K562 (cell line): ENCODE data around the gene FSTL4. TPM values are rescaled to one million over a fixed set of nuclear protein-coding genes. Genes with fewer than 3 reads are reported as not detected.
A peak's percentile ranks its signal among the peaks of the same experiment; 100 is the strongest.

Source experiments
- ATAC-seq: fragments of 200-7000 bp; cut with Tn5 transposase; 3 replicates; pipeline ENCODE4 v1.9.1; 2020; ENCODE audit warnings: moderate library complexity
- BruUV-seq: library from RNA; stranded (reverse); fragments of 400-500 nt; replicated peaks from 2 replicates; lab custom pipeline; 2021; lab: Mats Ljungman, UMichigan
- CTCF ChIA-PET: fragments of 300-600 bp; formaldehyde crosslinking; extraction: SDS; loops from one replicate; lab custom pipeline; 2021; ENCODE audit warnings: low intra/inter-chr PET ratio; lab: Yijun Ruan, JAX
- POLR2A ChIA-PET: fragments of 300-600, 350-650 bp; sonication (Branson Sonifier 250); formaldehyde crosslinking; extraction: SDS; loops from one replicate; lab custom pipeline; 2021; ENCODE audit warnings: antibody characterized with exemption, inconsistent platforms; lab: Yijun Ruan, JAX
- DNase-seq, 4 experiments: peaks; one replicate each; pipeline versions ENCODE4 v3.0.0 to v3.0.0-alpha.2; 2011 to 2018; ENCODE audit warnings: low spot score in 3 of 4, mixed read lengths in 3 of 4; ENCODE audit errors: extremely low read depth in 1 of 4
- FAIRE-seq: peaks from 2 replicates; lab custom pipeline; 2011; peaks lifted over from hg19 to GRCh38; lab: Jason Lieb, UNC
- H2AFZ ChIP-seq: 2 replicates; pipeline ENCODE4 v1.6.0; 2011; ENCODE audit warnings: low read depth, low read length, control low read depth, inconsistent platforms
- H3K27ac ChIP-seq: fragments of 200-600 bp; 3 replicates; pipeline ENCODE4 v1.8.0; 2011; ENCODE audit warnings: low read depth, mild to moderate bottlenecking, control low read depth, inconsistent platforms, low read length, moderate library complexity, mixed read lengths; ENCODE audit errors: extremely low read depth
- H3K27me3 ChIP-seq, 2 experiments: fragments of 300-600 bp in 1 of 2; 2 replicates in 1 of 2; 3 replicates in 1 of 2; pipeline versions ENCODE4 v1.6.0 to v1.8.0; 2011; ENCODE audit warnings: inconsistent platforms in 2 of 2, low read length in 2 of 2, mild to moderate bottlenecking in 1 of 2, mixed read lengths in 1 of 2, moderate library complexity in 1 of 2; ENCODE audit not compliant: control insufficient read depth in 2 of 2, insufficient read depth in 2 of 2
- H3K36me3 ChIP-seq: fragments of 300-600 bp; 3 replicates; pipeline ENCODE4 v1.8.0; 2011; ENCODE audit warnings: mild to moderate bottlenecking, low read length, inconsistent platforms; ENCODE audit not compliant: control insufficient read depth, insufficient read depth
- H3K4me1 ChIP-seq, 2 experiments: fragments of 200-600 bp in 1 of 2; replicated peaks in 1 of 2; 2 replicates in 1 of 2; 3 replicates in 1 of 2; pipeline versions ENCODE4 v1.5.1 to v1.8.0; 2011; ENCODE audit warnings: inconsistent platforms in 2 of 2, low read length in 2 of 2, mild to moderate bottlenecking in 1 of 2, mixed read lengths in 1 of 2, moderate library complexity in 1 of 2; ENCODE audit not compliant: control insufficient read depth in 2 of 2, insufficient read depth in 2 of 2
- H3K4me2 ChIP-seq: 2 replicates; pipeline ENCODE4 v1.6.1; 2011; ENCODE audit warnings: low read length, control low read depth, inconsistent platforms, mixed read lengths; ENCODE audit not compliant: insufficient read depth
- H3K4me3 ChIP-seq: fragments of 200-600 bp; sonication (generic), shearing (Covaris generic); 2 replicates; pipeline ENCODE4 v1.5.1; 2016; ENCODE audit warnings: control low read depth, inconsistent platforms
- H3K79me2 ChIP-seq: fragments of 200-600 bp; 3 replicates; pipeline ENCODE4 v1.8.0; 2011; ENCODE audit warnings: low read length, inconsistent platforms; ENCODE audit not compliant: control insufficient read depth, insufficient read depth
- H3K9ac ChIP-seq, 2 experiments: 2 replicates each; pipeline versions ENCODE4 v1.6.0 to v1.6.1; 2011; ENCODE audit warnings: low read depth in 2 of 2, low read length in 2 of 2, control low read depth in 1 of 2, inconsistent platforms in 1 of 2, mild to moderate bottlenecking in 1 of 2, mixed read lengths in 1 of 2; ENCODE audit not compliant: insufficient read depth in 1 of 2
- H3K9me1 ChIP-seq: one replicate; pipeline ENCODE4 v1.6.0; 2011; ENCODE audit warnings: inconsistent platforms, mild to moderate bottlenecking, low read length, moderate library complexity; ENCODE audit not compliant: control insufficient read depth, insufficient read depth
- H3K9me3 ChIP-seq: replicated peaks from 2 replicates; pipeline ENCODE4 v1.5.1; 2011; ENCODE audit warnings: low read depth, low read length, inconsistent platforms; ENCODE audit not compliant: control insufficient read depth, insufficient read depth
- H4K20me1 ChIP-seq: replicated peaks from 2 replicates; pipeline ENCODE4 v1.6.1; 2011; ENCODE audit warnings: low read length, inconsistent platforms, mixed read lengths; ENCODE audit not compliant: control insufficient read depth, insufficient read depth
- CHD1 ChIP-seq: fragments of 200-600 bp; sonication (generic); IDR thresholded peaks from one replicate; pipeline ENCODE4 v1.6.1; 2012; ENCODE audit warnings: mild to moderate bottlenecking, moderate library complexity, low read length, inconsistent platforms
- EP300 ChIP-seq: IDR thresholded peaks from 2 replicates; pipeline ENCODE4 v1.6.1; 2012; ENCODE audit warnings: low read length, improper control_type of control experiment
- MTA2 ChIP-seq: fragments of 450-650 bp; IDR thresholded peaks from 2 replicates; pipeline ENCODE4 v1.6.1; 2016; ENCODE audit warnings: low read depth
- MYNN ChIP-seq, 2 experiments: sonication (generic); formaldehyde crosslinking in 1 of 2; IDR thresholded peaks; 2 replicates each; pipeline versions ENCODE4 v1.5.0 to v1.6.1; 2016 to 2020; ENCODE audit warnings: antibody characterized with exemption in 1 of 2, missing genetic modification reagents in 1 of 2
- RFX1 ChIP-seq: fragments of 450-650 bp; IDR thresholded peaks from 2 replicates; pipeline ENCODE4 v1.6.1; 2016; ENCODE audit warnings: mild to moderate bottlenecking, moderate library complexity
- U2AF1 ChIP-seq: fragments of 200-400 bp; formaldehyde crosslinking; optimal IDR thresholded peaks from 2 replicates; pipeline ENCODE3; 2017; ENCODE audit warnings: mild to moderate bottlenecking, low read depth, low read length, moderate library complexity
- ZNF146 ChIP-seq: IDR thresholded peaks from one replicate; pipeline ENCODE4 v1.6.1; 2018; ENCODE audit warnings: missing compliant biosample characterization; ENCODE audit not compliant: unreplicated experiment
- WGBS: fragments of 100-300 bp; shearing (Covaris generic); methylation state at CpG from one replicate; pipeline ENCODE4 v1.1.6; 2016; ENCODE audit warnings: low coverage, mixed read lengths; ENCODE audit not compliant: insufficient coverage; ENCODE audit errors: missing lambda C conversion rate; 5-methylcytosine and 5-hydroxymethylcytosine counted together
- in situ Hi-C: fragments of 300-500 bp; cut with MboI; formaldehyde crosslinking; loops from 4 replicates; pipeline ENCODE4 v1.15.0; 2018; ENCODE audit warnings: inconsistent platforms, mixed read lengths
- intact Hi-C: fragments of 100-400 bp; cut with micrococcal nuclease; formaldehyde crosslinking; loops from 2 replicates; pipeline ENCODE4 v1.14.2; 2022
- polyA plus RNA-seq, 8 experiments: library from polyadenylated mRNA; depleted of rRNA in 4 of 8; stranded (reverse) in 5 of 8; unstranded in 3 of 8; fragments of >200 nt; fragmentation: Nextera tagmentation in 2 of 8; fragmentation: Illumina TruSeq in 1 of 8; extraction: Ambion mirVana in 2 of 8; extraction: Trizol in 1 of 8; gene quantifications; 2 replicates each; pipeline versions ENCODE4 v1.2.1 to v1.2.3, GENCODE V29; 2011 to 2014; ENCODE audit warnings: inconsistent platforms in 1 of 8, missing spikeins in 1 of 8
- total RNA-seq, 7 experiments: library from RNA; depleted of rRNA in 6 of 7; stranded (reverse); fragments of >200 nt in 6 of 7; fragmentation: Illumina TruSeq in 2 of 7; extraction: Trizol in 2 of 7; gene quantifications; 2 replicates each; pipeline versions ENCODE4 v1.2.1 to v1.2.3, GENCODE V29; 2011 to 2021; ENCODE audit warnings: low replicate concordance in 1 of 7
- TF ChIP-seq, protein P1 (sequence below): sonication (generic); formaldehyde crosslinking; IDR thresholded peaks from 2 replicates; pipeline ENCODE4 v1.8.1; 2023; ENCODE audit warnings: mild to moderate bottlenecking, missing genetic modification reagents
- TF ChIP-seq, protein P2 (sequence below): fragments of 250-450 bp; sonication (Bioruptor Pico); IDR thresholded peaks from 2 replicates; pipeline ENCODE4 v1.9.0; 2021; ENCODE audit warnings: mild to moderate bottlenecking
- TF ChIP-seq, protein P3 (sequence below): fragments of 250-450 bp; sonication (Bioruptor Pico); IDR thresholded peaks from 2 replicates; pipeline ENCODE4 v1.8.0; 2022; ENCODE audit warnings: moderate library complexity, mild to moderate bottlenecking, inconsistent platforms
- TF ChIP-seq, protein P4 (sequence below): conservative IDR thresholded peaks from 2 replicates; pipeline ENCODE4 v1.6.1; 2011; ENCODE audit warnings: low read depth, mild to moderate bottlenecking, low read length; ENCODE audit not compliant: control insufficient read depth

The FSTL4 gene
- total and polyA plus RNA-seq, 9 of the 15 experiments (the other 6 are each of a cell fraction or from before 2014, with no cell fraction given) = 0.08 to 0.18 (median 0.10) TPM; not detected in 5

DNA sequence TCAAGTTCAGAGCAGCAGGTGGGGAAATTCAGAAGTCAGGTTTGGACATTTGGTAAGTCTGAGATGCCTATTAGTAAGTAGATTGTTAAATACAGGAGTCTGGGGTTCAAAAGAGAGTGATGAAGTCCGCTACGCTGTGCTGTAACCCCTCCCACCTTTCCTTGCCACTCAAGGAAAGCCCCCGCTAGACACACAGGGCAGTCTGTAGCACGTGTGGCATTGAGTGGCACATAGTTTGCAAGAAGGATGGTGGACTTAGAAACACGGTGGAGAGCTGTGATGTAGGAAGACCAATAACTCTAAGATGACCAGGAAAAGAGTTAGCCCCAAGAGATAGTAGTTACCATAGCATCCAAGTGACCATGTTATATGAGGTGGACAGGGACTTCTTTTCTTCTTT lies 44.7 kb upstream of the FSTL4 start:
- Histone ChIP-seq H3K9me3 (no peaks in the 10 kb centered on the region), H4K20me1 (no peaks in the 10 kb centered on the region; the same call in 1 of the 2 replicates), H3K36me3 (no peaks in the 10 kb centered on the region), H3K9me1 (no peaks in the 10 kb centered on the region), H3K9ac (no peak overlapping the region), H3K79me2 (no peaks in the 10 kb centered on the region), H3K4me2 (no peak overlapping the region), H3K27me3 (peaks cover 0 to 9% of the 10 kb centered on the region in 2 experiments; a peak in 3 of 5 replicates), H3K27ac (no peak overlapping the region)
- intact Hi-C loops = no loop called here
- no TSS peak for BruUV-seq
- POLR2A ChIA-PET = no interaction called here
- WGBS = 0% methylated on average over 5 of the region's 5 CpGs
- CTCF ChIA-PET = no interaction called here
- FAIRE-seq (no peak), ATAC-seq (no peak), DNase-seq (no peak)
- TF ChIP-seq MYNN (IDR thresholded peaks at IDR 0.05) = 0 out of 2 replicates have a peak, but pooled peaks have one; percentile 28
- no peak for TF ChIP-seq MYNN (CRISPR knock-in tag; IDR thresholded peaks at IDR 0.05)
- peak; percentile 23; the same call in 1 of the 2 replicates for TF ChIP-seq RFX1
- TF ChIP-seq CHD1 = no peak
- TF ChIP-seq, all 486 proteins: peak for 2
- no peaks in the 10 kb centered on the region for H3K4me1 ChIP-seq
- no peak overlapping the region for H3K4me3 ChIP-seq
- in situ Hi-C loops = no loop called here
- H2AFZ ChIP-seq = no peak overlapping the region

DNA sequence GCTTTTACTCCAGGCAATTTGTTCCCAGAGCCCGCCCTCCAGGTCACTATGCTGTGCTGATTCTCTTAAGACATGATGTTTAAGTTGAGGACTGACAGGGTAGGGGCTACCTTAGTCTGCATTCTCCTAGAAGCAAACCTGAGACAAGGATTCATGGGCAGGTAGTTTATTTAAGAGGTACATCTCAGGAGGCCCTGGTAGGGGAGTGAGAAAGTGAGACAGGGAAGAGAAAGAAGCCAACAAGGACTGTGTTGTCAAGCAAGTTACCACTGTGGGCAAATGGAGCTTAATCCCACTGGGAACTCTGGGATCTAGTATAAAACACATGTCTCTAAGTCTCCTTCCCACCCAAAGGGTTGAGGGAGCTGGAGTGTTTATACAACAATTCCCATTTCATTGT lies 43.6 kb upstream of the FSTL4 start:
- FAIRE-seq = no peak
- no peak for TF ChIP-seq ZNF146 (CRISPR knock-in tag)
- TF ChIP-seq, protein P1, sequence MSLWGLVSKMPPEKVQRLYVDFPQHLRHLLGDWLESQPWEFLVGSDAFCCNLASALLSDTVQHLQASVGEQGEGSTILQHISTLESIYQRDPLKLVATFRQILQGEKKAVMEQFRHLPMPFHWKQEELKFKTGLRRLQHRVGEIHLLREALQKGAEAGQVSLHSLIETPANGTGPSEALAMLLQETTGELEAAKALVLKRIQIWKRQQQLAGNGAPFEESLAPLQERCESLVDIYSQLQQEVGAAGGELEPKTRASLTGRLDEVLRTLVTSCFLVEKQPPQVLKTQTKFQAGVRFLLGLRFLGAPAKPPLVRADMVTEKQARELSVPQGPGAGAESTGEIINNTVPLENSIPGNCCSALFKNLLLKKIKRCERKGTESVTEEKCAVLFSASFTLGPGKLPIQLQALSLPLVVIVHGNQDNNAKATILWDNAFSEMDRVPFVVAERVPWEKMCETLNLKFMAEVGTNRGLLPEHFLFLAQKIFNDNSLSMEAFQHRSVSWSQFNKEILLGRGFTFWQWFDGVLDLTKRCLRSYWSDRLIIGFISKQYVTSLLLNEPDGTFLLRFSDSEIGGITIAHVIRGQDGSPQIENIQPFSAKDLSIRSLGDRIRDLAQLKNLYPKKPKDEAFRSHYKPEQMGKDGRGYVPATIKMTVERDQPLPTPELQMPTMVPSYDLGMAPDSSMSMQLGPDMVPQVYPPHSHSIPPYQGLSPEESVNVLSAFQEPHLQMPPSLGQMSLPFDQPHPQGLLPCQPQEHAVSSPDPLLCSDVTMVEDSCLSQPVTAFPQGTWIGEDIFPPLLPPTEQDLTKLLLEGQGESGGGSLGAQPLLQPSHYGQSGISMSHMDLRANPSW = no peak
- TF ChIP-seq, protein P2, sequence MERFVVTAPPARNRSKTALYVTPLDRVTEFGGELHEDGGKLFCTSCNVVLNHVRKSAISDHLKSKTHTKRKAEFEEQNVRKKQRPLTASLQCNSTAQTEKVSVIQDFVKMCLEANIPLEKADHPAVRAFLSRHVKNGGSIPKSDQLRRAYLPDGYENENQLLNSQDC (CRISPR knock-in tag) = no peak
- TF ChIP-seq U2AF1 = no peak
- TF ChIP-seq, protein P3, sequence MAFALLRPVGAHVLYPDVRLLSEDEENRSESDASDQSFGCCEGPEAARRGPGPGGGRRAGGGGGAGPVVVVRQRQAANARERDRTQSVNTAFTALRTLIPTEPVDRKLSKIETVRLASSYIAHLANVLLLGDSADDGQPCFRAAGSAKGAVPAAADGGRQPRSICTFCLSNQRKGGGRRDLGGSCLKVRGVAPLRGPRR (CRISPR knock-in tag) = no peak
- TF ChIP-seq MTA2 = no peak
- no peak for TF ChIP-seq EP300
- TF ChIP-seq, protein P4, sequence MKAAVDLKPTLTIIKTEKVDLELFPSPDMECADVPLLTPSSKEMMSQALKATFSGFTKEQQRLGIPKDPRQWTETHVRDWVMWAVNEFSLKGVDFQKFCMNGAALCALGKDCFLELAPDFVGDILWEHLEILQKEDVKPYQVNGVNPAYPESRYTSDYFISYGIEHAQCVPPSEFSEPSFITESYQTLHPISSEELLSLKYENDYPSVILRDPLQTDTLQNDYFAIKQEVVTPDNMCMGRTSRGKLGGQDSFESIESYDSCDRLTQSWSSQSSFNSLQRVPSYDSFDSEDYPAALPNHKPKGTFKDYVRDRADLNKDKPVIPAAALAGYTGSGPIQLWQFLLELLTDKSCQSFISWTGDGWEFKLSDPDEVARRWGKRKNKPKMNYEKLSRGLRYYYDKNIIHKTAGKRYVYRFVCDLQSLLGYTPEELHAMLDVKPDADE = no peak

More for the DNA sequence above, 43.6 kb upstream of the FSTL4 start:
- H3K4me2 ChIP-seq = no peak overlapping the region
- intact Hi-C loops (no loop called here), in situ Hi-C loops (no loop called here)
- ATAC-seq (no peak), DNase-seq (no peak)
- ChIA-PET CTCF (no interaction called here), POLR2A (interaction anchor here (0.5 kb wide), 1 partner anchor 26 kb away, joined by 3 read pairs; no protein-coding TSS in a partner anchor)
- no peaks in the 10 kb centered on the region for H3K79me2 ChIP-seq
- no peaks in the 10 kb centered on the region for H3K9me3 ChIP-seq
- no peak overlapping the region for H3K4me3 ChIP-seq
- 0% methylated on average over 1 of the region's 1 CpG for WGBS
- H3K9me1 ChIP-seq = no peaks in the 10 kb centered on the region
- H2AFZ ChIP-seq = no peak overlapping the region
- H3K27me3 ChIP-seq = peaks cover 0 to 9% of the 10 kb centered on the region in 2 experiments; a peak in 3 of 5 replicates
- H3K4me1 ChIP-seq = no peaks in the 10 kb centered on the region
- H4K20me1 ChIP-seq = no peaks in the 10 kb centered on the region; the same call in 1 of the 2 replicates
- no peak overlapping the region for H3K9ac ChIP-seq
- BruUV-seq = no TSS peak
- no peak overlapping the region for H3K27ac ChIP-seq
- no peaks in the 10 kb centered on the region for H3K36me3 ChIP-seq
